HG03460 (cell line): ENCODE data around the gene CFAP126.
"Not testable (repeated sequence)": the region's sequence is repeated elsewhere in the genome, so short reads cannot be mapped to it uniquely, and the experiment has no call there.

Experiments used
- ATAC-seq: cut with Tn5 transposase; IDR thresholded peaks from one replicate; pipeline ENCODE4 v1.9.1; 2021; ENCODE audit not compliant: unreplicated experiment

CFAP126 gene, protein sequence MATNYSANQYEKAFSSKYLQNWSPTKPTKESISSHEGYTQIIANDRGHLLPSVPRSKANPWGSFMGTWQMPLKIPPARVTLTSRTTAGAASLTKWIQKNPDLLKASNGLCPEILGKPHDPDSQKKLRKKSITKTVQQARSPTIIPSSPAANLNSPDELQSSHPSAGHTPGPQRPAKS

DNA sequence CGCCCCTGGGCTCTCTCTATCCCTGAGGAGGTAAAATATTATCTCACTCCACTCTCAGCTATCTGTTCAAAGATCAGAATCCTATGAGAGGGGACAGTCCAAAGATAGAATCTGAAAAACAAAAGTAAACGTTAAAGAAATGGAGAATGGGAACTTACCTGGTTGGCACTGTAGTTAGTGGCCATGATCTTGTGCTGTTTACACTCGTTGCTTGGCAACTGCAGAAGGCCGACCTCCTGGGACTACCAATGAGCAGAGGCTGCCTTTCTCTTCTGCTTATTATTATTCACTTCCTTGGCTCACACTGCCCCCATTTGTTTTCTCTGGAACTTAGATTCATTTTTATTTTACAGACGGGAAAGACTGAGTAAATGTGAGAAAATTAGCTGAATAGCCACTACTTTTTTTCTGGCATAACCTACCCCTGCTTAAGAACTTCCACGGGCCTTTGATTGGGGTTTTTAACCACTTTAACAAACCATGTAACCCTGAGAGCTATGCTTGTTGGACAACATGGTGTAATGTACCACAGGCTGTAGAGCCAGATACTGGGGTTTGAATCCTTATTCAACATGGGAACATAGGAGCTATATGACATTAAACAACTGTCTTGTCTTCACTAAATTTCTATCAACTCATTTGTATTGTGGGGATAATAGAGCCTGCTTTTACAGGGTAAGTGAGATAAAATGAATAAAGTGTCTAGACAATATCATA is at the start of gene CFAP126:
CFAP126 (minus strand) TSS at position 193 of the 717 bp plus-strand sequence; CDS start at position 185, 8 bp downstream.
- ATAC-seq: peak; percentile 94

DNA sequence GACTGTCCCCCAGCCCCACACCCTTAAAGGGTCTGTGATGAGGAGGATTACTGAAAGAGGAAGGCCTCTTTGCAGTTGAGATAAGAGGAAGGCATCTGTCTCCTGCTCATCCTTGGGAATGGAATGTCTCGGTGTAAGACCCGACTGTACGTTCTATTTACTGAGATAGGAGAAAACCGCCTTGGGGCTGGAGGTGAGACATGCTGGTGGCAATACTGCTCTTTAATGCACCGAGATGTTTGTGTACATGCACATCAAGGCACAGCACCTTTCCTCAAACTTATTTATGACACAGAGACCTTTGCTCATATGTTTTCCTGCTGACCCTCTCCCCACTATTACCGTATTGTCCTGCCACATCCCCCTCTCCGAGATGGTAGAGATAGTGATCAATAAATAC is 45.4 kb upstream of the CFAP126 start:
- not testable (repeated sequence) for ATAC-seq

DNA sequence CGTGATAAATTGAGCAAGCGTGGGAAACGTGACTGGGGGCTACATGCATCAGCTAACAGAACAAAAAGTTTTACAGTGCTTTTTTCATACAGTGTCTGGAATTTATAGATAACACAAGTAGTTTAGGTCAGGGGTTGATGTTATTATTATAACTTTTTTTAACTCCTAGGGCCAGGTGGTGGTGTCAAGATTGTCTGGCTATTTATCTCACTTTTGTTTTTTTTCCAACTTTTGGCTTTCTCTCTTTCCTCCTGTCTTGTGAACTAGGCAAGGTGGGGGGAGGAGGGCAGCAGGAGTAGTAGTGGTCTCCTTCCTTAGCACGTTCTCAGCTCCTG is 42.9 kb upstream of the CFAP126 start:
- not testable (repeated sequence) for ATAC-seq

DNA sequence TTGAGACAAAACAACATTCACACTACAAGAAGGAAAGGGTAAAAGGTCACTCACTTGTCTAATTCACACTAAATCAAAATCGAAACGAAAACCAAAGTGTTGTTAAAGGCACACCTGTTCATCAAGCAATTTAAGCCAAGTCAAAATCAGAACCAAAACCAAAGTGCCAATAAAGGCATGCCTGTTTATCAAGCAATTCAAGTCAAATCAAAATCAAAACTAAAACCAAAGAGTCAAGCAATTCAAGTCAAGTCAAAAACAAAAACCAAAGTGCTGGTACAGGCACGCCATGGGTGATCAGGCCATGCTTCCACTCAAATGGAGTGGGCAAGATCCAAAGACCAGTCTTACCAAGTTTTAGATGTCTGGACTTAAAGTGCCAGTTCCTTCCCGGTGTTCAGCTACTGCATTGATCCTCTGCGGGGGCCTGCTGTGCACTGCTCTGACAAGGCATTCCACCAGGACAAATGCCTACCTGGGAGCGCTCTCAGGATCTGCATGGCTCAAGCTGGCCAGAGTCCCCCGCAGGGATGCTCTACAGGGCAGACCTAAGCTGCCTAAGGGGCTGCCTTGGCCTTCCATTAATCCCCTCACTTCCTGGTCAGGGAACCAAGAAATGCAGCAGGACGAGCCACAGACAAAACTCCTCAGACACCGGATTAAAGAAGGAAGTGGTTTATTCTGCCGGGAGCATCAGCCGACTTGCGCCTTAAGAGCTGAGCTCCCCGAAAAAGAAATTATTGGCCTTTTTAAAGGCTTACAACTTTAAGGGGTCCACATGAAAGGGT is 42.4 kb upstream of the CFAP126 start:
- ATAC-seq: not testable (repeated sequence)

DNA sequence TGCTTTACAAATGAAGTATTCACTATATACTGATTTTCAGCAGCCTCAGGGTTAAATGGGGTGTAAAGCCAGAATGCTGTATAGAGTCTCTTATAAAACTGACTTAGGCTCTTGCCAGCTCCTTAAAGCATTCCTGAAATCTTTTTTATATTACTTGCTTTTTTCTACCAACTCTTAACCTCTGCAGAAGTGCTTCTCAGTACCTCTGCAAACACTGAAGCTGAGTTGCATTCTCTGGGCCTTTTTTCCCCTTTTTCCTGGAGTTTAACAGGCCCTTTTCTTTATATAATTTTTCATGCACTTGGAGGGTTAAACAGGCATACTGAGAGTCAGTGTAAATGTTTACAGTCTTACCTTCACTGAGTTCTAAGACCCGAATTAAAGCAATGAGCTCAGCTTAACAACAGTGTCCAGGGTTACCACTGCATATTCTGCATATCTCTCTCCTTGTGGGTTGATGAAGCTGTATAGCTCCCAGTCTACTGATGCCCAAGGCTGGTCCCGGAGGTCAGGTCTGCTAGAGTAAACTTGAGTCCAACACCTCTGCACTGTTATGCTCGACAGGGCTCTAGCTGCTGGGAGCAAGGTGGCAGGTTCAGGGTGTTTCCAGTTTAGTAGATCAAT is 40.9 kb upstream of the CFAP126 start:
- ATAC-seq: no peak

DNA sequence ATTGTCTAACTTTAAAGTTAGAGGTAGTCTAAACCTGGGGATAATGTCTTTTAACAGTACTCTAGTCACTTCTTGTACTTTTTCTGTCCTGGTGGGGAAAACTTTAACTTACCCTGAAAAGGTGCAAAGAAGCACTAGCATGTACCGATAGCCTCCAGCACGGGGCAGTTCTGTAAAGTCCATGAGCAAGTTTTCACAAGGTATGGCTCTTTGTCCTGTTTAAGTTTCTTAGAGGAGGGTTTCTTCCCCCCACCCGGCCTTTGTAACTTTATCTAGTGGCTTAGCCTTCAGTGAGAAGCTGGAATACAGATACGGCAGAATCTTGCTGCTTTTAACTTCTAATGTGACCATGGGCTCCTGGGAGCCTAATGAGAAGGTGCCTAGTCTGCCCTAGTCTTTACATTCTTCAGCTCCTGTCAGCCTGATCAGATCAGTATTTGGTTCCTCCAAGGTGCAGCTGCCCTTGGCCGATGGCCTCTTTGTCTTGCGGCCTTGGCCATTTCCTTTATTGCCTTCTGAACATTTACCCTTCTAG is 39.8 kb upstream of the CFAP126 start:
- ATAC-seq: no peak

DNA sequence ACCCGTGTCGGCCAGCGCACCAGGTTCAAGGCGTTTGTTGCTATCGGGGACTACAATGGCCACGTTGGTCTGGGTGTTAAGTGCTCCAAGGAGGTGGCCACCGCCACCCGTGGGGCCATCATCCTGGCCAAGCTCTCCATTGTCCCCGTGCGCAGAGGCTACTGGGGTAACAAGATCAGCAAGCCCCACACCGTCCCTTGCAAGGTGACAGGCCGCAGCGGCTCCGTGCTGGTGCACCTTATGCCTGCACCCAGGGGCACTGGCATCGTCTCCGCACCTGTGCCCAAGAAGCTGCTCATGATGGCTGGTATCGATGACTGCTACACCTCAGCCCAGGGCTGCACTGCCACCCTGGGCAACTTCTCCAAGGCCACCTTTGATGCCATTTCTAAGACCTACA is 38.9 kb upstream of the CFAP126 start:
- not testable (repeated sequence) for ATAC-seq

DNA sequence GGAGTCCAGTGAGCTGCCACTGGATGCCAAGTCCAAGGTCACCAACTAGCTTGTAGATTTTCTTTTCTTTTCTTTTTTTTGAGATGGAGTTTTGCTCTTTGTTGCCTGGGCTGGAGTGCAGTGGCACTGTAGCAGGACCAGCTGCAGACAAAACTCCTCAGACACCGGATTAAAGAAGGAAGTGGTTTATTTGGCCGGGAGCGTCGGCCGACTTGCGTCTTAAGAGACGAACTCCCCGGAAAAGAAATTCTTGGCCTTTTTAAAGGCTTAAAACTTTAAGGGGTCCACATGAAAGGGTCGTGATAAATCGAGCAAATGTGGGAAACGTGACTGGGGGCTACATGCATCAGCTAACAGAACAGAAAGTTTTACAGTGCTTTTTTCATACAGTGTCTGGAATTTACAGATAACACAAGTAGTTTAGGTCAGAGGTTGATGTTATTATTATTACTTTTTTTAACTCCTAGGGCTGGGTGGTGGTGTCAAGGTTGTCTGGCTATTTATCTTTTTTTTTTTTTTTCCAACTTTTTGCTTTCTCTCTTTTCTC is 36.4 kb upstream of the CFAP126 start:
- ATAC-seq: no peak

DNA sequence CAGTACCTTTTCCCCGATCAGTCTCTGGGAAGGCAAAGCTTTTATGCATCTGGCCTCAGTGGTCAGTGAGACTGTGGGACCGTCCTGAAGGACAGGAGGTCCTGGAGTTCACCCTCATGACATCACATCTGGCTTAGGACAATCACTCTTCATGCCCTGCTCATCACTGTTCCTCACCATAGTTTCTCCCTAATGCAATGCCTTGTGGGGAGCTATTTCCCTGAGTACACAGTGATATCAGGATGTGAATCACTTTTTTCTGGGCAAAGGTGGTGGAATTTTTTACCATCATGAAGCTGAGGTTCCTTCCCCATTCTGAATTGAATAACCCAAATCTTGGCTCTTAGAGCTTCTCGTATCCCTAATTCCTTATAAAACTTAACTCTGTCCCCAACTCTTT is 34.8 kb upstream of the CFAP126 start:
- ATAC-seq: no peak

DNA sequence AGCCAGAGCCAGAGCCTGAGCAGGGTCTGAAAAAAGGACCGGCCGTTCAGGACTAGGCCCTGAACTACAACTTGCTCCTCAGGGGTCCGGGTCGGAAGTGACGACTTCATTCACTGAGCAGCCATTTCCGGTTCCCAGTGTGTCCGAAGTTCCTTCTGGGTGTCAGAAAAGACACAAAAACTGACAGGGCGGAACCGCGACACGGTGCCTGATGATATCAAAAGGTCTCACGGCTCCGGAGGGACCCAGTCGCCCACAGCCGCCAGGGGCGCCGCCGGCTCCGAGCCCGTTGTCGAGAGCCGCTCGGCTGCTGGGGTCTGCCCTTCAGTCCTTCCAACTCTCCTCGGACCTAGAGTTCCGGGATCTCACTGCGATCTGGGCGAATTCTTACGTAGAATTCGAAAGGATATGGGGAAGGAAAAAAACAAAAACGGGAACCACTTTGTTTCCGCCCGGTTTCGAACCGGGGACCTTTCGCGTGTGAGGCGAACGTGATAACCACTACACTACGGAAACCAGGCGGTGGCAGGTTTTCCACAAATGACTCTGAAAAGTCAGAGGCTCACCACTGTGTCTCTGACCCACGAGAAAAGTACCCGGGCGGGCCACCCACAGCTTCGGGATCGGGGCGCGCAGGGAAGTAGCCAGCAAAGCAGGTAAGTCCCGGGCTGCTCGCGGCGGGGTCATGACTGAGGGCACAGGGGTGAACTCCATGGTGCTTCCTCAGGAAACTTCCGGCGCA is 31.8 kb upstream of the CFAP126 start:
- ATAC-seq: peak; percentile 70

DNA sequence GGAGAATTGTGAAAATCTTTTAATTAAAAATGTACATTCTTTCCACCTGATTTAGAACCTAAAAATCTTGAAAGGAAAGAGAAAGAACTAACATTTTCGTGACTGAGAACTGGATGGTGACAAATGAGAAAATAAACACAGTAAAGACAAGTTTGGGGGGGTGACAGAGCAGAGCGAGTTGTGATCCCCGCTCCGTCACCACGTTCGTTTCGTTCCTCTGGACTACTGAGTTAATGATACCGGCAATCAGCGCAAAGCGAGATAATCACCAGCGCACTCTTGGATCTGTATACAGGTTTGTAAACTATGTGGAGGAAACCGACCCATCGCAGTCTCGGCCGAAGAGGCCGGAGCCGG is 31.2 kb upstream of the CFAP126 start:
- no peak for ATAC-seq

DNA sequence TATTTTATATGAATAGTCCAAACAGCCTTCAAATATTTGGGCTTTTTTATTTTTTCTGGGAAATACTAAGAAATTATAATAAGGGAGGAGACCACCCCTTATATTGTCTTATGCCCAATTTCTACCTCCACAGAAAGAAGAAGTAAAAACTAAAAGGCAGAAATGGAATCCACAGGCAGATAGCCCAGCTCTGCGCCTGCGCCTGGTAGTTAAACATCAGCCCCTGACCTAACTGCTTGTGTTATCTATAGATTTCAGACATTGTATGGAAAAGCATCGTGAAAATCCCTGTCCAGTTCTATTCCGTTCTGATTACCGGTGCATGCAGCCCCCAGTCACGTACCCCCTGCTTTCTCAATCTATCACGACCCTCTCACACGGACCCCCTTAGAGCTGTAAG is 29.4 kb upstream of the CFAP126 start:
- not testable (repeated sequence) for ATAC-seq

DNA sequence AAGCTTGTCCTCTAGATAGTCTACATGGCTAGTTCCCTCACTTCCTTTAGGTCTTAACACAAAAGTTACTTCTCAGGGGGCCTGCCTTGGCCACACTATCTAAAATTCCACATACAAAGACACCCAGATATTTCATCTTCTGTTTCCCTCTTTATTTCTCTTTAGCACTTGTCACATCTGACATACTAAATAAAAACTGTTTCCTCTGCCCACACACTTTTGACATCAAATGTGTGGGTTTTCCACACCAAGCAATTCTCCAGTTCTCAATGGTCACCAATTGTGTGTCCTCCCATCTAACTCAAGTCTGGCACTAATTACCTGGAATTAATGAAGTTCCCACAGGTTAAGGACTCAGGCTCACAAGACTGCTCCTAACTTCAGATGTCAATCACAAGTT is 25.5 kb upstream of the CFAP126 start:
- ATAC-seq: no peak

DNA sequence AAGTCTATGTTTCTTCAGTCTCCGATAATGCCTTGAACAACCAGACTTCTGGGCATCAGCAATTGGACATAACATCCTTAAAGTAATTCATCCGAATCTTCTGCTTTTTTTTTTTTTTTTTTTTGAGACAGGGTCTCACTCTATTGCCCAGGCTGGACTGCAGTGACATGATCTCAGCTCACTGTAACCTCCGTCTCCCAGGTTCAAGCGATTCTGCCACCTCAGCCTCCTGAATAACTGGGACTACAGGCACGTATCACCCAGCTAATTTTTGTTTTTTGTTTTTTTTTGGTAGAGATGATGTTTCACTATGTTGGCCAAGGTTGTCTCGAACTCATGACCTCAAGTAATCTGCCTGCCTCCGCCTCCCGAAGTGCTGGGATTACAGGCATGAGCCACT is 23.9 kb upstream of the CFAP126 start:
- ATAC-seq: no peak

DNA sequence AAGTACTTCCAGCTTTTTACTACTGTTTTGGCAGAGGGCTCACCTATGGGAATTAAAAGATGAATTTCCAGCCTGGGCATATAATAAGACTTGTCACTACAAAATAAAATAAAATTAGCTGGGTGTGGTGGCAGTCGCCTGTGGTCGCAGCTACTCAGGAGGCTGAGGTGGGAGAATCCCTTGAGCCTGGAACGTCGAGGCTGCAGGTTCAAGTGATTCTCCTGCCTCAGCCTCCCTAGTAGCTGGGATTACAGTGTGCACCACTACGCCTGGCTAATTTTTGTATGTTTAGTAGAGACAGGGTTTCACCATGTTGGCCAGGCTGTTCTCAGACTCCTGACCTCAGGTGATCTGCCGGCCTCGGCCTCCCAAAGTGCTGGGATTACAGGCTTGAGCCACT is 23.5 kb upstream of the CFAP126 start:
- not testable (repeated sequence) for ATAC-seq

DNA sequence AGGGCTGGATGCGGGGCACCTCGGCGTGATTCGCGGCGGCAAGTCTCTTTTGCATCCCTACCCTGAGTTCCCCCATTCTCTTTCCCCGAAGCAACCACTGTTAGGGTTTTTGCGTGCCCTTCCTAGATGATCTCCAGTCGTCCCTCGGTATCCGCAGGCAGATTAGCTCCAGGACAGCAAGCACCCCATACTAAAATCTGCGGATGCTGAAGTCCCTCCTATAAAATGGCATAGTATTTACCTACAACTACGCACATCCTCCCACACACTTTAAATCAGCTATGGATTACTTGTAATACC is 22.8 kb upstream of the CFAP126 start:
- ATAC-seq: no peak

DNA sequence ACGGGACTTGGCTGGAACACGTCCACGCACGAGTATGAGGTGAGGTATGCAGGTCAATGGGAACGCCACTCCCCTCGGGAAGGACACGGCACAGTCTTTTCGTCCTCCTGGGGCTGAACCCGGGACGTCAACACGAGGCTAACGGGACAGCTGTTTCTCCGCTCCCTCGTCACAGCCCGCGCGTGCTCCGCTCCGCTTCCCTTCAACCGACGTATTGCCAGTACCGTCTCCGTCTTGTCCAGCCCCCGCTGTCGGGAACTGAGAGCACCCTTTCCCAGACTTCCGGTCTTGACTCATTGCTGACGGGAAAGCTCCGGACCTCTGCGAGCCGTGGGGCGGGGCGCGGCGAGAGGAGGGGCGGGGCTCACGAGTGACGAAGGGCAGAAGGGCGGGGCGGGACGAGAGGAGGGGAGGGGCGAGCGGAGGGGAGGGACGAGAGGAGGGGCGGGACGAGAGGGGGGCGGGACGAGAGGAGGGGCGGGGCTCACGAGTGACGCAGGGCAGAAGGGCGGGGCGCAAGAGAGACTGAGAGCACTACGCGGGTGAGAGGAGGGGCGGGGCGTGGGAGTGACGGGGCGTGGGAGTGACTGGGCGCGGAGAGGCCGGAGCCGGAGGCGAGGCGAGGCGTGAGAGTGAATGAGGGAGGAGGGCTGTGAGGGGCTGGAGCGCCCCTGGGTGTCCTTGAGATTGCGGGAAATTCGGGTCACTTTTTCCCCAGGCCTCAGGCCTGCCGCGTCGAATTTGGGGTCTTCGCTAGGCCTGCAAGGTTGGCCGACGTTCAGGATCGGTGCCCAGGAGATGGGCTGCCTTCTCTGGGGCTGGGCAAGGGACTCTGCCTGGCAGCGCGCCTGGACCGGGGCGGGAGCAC is 22.2 kb upstream of the CFAP126 start:
- ATAC-seq: peak; percentile 70

DNA sequence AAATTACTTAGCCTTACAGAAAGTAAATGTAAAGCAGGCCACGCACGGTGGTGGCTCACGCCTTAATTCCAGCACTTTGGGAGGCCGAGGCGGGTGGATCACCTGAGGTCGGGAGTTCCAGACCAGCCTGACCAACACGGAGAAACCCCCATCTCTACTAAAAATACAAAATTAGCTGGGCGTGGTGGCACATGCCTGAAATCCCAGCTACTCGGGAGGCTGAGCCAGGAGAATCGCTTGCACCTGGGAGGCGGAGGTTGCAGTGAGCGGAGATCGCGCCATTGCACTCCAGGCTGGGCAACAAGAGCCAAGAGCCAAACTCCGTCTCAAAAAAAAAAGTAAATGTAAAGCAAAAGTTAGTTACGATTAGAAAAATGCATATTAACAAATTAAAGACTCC is 21.5 kb upstream of the CFAP126 start:
- not testable (repeated sequence) for ATAC-seq

DNA sequence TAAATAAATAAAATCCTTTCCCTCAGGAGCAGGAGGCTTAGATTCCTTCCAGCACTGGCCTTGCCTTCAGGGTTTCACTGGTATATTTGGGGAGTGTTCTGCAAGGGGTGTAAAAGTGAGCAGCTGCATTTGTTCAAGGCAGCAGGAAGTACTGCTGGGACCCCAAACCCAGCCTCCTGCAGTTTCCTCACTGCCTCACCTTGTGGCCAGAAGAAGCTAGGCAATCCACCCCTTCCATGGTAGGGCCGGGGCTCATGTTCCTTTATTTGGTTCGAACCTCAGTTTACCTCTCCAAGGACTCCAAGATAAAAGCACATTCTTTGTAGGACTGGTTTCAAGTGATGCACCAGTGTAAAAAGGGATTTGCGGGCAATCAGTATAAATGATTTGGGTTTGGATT is 21.0 kb upstream of the CFAP126 start:
- no peak for ATAC-seq
